HFFc6 (cell line): Measurements from ENCODE around the gene WDR38. TPM values are rescaled to one million over a fixed set of nuclear protein-coding genes. Genes with fewer than 3 reads are reported as not detected.

Experiments used
- DNase-seq: peaks from one replicate; pipeline ENCODE4 v3.0.0-alpha.2; 2018
- H3K27ac Mint-ChIP-seq: 2 replicates; pipeline ENCODE4 v1.8.0; 2020; ENCODE audit warnings: mild to moderate bottlenecking, mixed read lengths
- H3K27me3 Mint-ChIP-seq: 2 replicates; pipeline ENCODE4 v1.8.0; 2021; ENCODE audit warnings: mild to moderate bottlenecking, moderate library complexity, mixed read lengths; ENCODE audit not compliant: insufficient read depth
- H3K36me3 Mint-ChIP-seq: 2 replicates; pipeline ENCODE4 v1.8.0; 2021; ENCODE audit warnings: low read depth, mixed read lengths
- H3K4me1 Mint-ChIP-seq: 2 replicates; pipeline ENCODE4 v1.8.0; 2020; ENCODE audit warnings: low read depth, mixed read lengths
- H3K4me3 Mint-ChIP-seq: 2 replicates; pipeline ENCODE4 v1.8.0; 2020; ENCODE audit warnings: mild to moderate bottlenecking, moderate library complexity, mixed read lengths
- H3K9me3 Mint-ChIP-seq: 2 replicates; pipeline ENCODE4 v1.8.0; 2020; ENCODE audit warnings: mild to moderate bottlenecking, mixed read lengths
- CTCF ChIP-seq: fragments of 200-600 bp; sonication (generic); IDR thresholded peaks from 2 replicates; pipeline ENCODE4 v1.5.0; 2021; ENCODE audit warnings: antibody characterized with exemption, mild to moderate bottlenecking
- total RNA-seq, 6 experiments: library from RNA; stranded (reverse); fragmentation: NEBNext Ultra II Directional; extraction: Animal tissue kit (Norgen Biotek cat#: 25700); gene quantifications; 2 replicates in 1 of 6; 3 replicates in 5 of 6; pipeline ENCODE4 v1.2.3, GENCODE V29; 2021

WDR38 gene
- total RNA-seq, 6 experiments from 2014 or later: not detected

GRCh38 chr9:124886866-124887492 is 33.7 kb downstream of the WDR38 start:
- Mint-ChIP-seq H3K9me3 (no peaks in the 10 kb centered on the region), H3K27me3 (no peaks in the 10 kb centered on the region; the same call in 1 of the 2 replicates), H3K36me3 (peaks cover 21% of the 10 kb centered on the region), H3K4me1 (no peaks in the 10 kb centered on the region), H3K27ac (no peak overlapping the region), H3K4me3 (no peak overlapping the region)
- TF ChIP-seq CTCF: no peak
- no peak for DNase-seq

GRCh38 chr9:124887832-124888231 is 34.6 kb downstream of the WDR38 start:
- TF ChIP-seq CTCF: no peak
- peaks cover 18% of the 10 kb centered on the region for H3K36me3 Mint-ChIP-seq

GRCh38 chr9:124889006-124889405 is 35.7 kb downstream of the WDR38 start:
- Mint-ChIP-seq H3K4me1 (no peaks in the 10 kb centered on the region), H3K27me3 (no peaks in the 10 kb centered on the region; the same call in 1 of the 2 replicates), H3K9me3 (no peaks in the 10 kb centered on the region), H3K27ac (no peak overlapping the region), H3K4me3 (no peak overlapping the region), H3K36me3 (peaks cover 23% of the 10 kb centered on the region)
- no peak for DNase-seq
- no peak for TF ChIP-seq CTCF

More at GRCh38 chr9:124887832-124888231, 34.6 kb downstream of the WDR38 start:
- H3K27me3 Mint-ChIP-seq: no peaks in the 10 kb centered on the region; the same call in 1 of the 2 replicates
- H3K4me1 Mint-ChIP-seq: no peaks in the 10 kb centered on the region
- H3K9me3 Mint-ChIP-seq: no peaks in the 10 kb centered on the region
- DNase-seq: no peak
- H3K4me3 Mint-ChIP-seq: no peak overlapping the region
- H3K27ac Mint-ChIP-seq: no peak overlapping the region

GRCh38 chr9:124890179-124890578 is 36.9 kb downstream of the WDR38 start:
- peaks cover 17% of the 10 kb centered on the region for H3K36me3 Mint-ChIP-seq
- no peaks in the 10 kb centered on the region for H3K9me3 Mint-ChIP-seq
- DNase-seq: no peak
- H3K4me1 Mint-ChIP-seq: no peaks in the 10 kb centered on the region
- H3K4me3 Mint-ChIP-seq: no peak overlapping the region
- no peaks in the 10 kb centered on the region; the same call in 1 of the 2 replicates for H3K27me3 Mint-ChIP-seq
- no peak for TF ChIP-seq CTCF
- no peak overlapping the region for H3K27ac Mint-ChIP-seq

GRCh38 chr9:124894035-124894740 is 40.9 kb downstream of the WDR38 start:
- Mint-ChIP-seq H3K9me3 (no peaks in the 10 kb centered on the region), H3K36me3 (peaks cover 20% of the 10 kb centered on the region), H3K4me1 (no peaks in the 10 kb centered on the region), H3K4me3 (no peak overlapping the region), H3K27me3 (no peaks in the 10 kb centered on the region), H3K27ac (no peak overlapping the region; the same call in 1 of the 2 replicates)
- no peak for DNase-seq
- TF ChIP-seq CTCF: no peak
